ENCODE measurements around the gene SLC12A7.
A peak's percentile ranks its signal among the peaks of the same experiment; 100 is the strongest.
"Not testable (repeated sequence)": the region's sequence is repeated elsewhere in the genome, so short reads cannot be mapped to it uniquely, and the experiment has no call there.

SLC12A7 gene

GRCh38 chr5:1005249-1005851 lies 106.5 kb downstream of the SLC12A7 start:
- DNase-seq (ENCODE audit: low spot score), result no peak

DNA sequence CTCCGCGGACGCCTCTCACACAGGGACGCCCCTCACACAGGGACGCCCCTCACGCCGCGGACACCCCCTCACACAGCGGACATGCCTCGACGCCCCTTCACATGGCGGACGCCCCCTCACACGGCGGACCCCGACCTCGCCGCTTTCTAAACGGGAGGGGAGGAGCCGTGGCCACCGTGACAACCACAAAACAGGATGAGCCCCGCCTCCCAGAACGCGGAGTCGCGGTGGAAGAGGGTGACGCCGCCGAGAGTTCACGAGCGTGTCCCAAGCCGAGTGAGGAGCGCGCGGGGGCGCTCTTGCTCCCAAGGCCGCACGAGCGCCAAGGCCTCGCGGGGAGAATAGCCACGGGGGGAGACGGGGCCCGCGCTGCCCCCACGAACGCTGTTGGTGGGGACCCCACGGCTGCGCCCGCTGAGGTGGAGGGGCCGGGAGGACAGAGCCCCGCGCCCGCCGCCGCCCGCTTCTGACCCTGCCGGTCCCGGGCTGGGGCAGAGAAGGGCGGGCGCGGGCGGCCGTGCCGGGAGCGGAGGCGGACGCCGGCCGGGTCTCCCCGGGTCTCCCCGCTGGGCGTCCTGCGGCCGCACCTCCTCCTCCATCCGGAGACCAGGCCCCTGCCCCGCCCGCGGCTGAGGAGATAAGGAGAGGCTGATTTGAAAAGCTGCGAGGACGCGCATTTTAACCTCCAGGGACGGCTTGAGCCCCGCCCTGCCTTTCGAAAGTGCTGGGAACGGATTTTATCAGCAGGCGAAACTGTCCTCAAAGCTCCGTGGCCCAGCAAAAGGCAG lies 107.2 kb downstream of the SLC12A7 start:
- DNase-seq (ENCODE audit: low spot score), result peak; percentile 57

- no peak for DNase-seq (ENCODE audit: low spot score)
These were observed 108.4 kb downstream of the SLC12A7 start for GRCh38 chr5:1003296-1003937.

DNA sequence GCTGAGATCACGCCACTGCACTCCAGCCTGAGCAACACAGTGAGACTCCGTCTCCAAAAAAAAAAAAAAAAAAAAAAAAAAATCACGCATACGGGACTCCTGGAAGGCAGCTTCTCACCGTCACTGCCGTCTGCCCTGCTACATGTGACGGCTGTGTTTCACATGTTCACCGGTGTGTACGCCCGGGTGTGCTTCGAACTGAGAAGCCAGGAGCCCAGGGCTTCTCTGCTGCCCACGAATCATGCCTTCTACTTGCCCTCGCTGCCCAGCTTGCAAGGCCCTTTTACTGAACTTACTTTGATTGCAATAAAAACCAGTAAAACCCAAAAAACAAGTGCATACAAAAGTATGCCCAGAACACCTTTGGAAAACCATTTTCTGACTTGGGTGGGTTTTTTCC lies 109.0 kb downstream of the SLC12A7 start:
- no peak for DNase-seq (ENCODE audit: low spot score)

- DNase-seq (ENCODE audit: low spot score), result no peak
These were observed 109.7 kb downstream of the SLC12A7 start for GRCh38 chr5:1002271-1002546.

GRCh38 chr5:1001406-1002270 lies 110.2 kb downstream of the SLC12A7 start:
- no peak for DNase-seq (ENCODE audit: low spot score)

DNA sequence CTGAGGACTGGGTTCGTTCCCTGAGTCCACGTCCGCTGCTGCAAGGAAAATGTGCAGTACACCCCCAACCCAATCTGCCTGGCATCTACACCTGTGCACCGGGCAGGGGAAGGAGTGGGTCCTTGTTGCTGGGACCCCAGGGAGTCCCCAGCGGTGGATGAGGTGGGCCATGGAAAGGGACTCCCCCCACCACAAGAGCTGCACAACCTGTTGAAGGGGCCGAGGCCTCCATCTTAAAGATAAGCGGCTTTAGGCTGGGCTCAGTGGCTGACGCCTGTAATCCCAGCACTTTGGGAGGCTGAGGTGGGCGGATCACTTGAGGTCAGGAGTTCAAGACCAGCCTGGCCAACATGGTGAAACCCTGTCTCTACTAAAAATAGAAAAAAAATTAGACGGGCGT lies 111.0 kb downstream of the SLC12A7 start:
- DNase-seq (ENCODE audit: low spot score), result not testable (repeated sequence)
